ENCODE measurements around the gene NYAP2.

The NYAP2 gene

GRCh38 chr2:225662101-225662500 is 262.6 kb downstream of the NYAP2 start:
- Histone ChIP-seq H3K27me3 (ENCODE audit: low read depth) (no peaks in the 10 kb centered on the region), H3K4me1 (peaks cover 2% of the 10 kb centered on the region), H3K36me3 (replicated peaks) (no peaks in the 10 kb centered on the region), H3K9me3 (no peaks in the 10 kb centered on the region), H3K4me3 (no peak overlapping the region)
- in situ Hi-C loops (cut with MboI; ENCODE audit: low sequenced_read_pairs): loop anchor here (10.0 to 25.0 kb wide), 3 partner anchors 550 to 1323 kb away; partner anchors contain the start of gene IRS1
- DNase-seq (ENCODE audit: low spot score in 2 of 2): no peak

- Histone ChIP-seq H3K9me3 (no peaks in the 10 kb centered on the region), H3K4me3 (no peak overlapping the region), H3K27me3 (ENCODE audit: low read depth) (no peaks in the 10 kb centered on the region), H3K36me3 (replicated peaks) (no peaks in the 10 kb centered on the region), H3K4me1 (peaks cover 10% of the 10 kb centered on the region)
- peak in 1 of 2 experiments; percentile 41 for DNase-seq (ENCODE audit: low spot score in 2 of 2)
- in situ Hi-C loops (cut with MboI; ENCODE audit: low sequenced_read_pairs): loop anchor here (10.0 to 25.0 kb wide), 3 partner anchors 555 to 1317 kb away; partner anchors contain the start of gene IRS1
These were observed 267.9 kb downstream of the NYAP2 start for GRCh38 chr2:225667445-225667844.

- DNase-seq (ENCODE audit: low spot score in 2 of 2): peak; percentile 37 to 50
- Histone ChIP-seq H3K36me3 (replicated peaks) (no peaks in the 10 kb centered on the region), H3K4me1 (peaks cover 10% of the 10 kb centered on the region), H3K4me3 (no peak overlapping the region), H3K9me3 (no peaks in the 10 kb centered on the region), H3K27me3 (ENCODE audit: low read depth) (no peaks in the 10 kb centered on the region)
- in situ Hi-C loops (cut with MboI; ENCODE audit: low sequenced_read_pairs): loop anchor here (10.0 to 25.0 kb wide), 3 partner anchors 556 to 1316 kb away; partner anchors contain the start of gene IRS1
These were observed 269.2 kb downstream of the NYAP2 start for GRCh38 chr2:225668606-225669266.

GRCh38 chr2:225670111-225670974 is 270.8 kb downstream of the NYAP2 start:
- 0 out of 2 replicates have a peak, but pooled peaks cover 4% of the 10 kb centered on the region for H3K27me3 ChIP-seq (ENCODE audit: low read depth)
- H3K4me1 ChIP-seq: peaks cover 10% of the 10 kb centered on the region
- no peaks in the 10 kb centered on the region for H3K9me3 ChIP-seq
- in situ Hi-C loops (cut with MboI; ENCODE audit: low sequenced_read_pairs): loop anchor here (25.0 kb wide), 2 partner anchors 558 to 1117 kb away; partner anchors contain the start of gene IRS1
- no peak overlapping the region for H3K4me3 ChIP-seq
- DNase-seq (ENCODE audit: low spot score in 2 of 2): peak in 1 of 2 experiments; percentile 8
- H3K36me3 ChIP-seq (replicated peaks): no peaks in the 10 kb centered on the region

GRCh38 chr2:225678792-225679191 is 279.3 kb downstream of the NYAP2 start:
- H3K4me3 ChIP-seq: no peak overlapping the region
- 0 out of 2 replicates have a peak, but pooled peaks cover 7% of the 10 kb centered on the region for H3K27me3 ChIP-seq (ENCODE audit: low read depth)
- no peak for DNase-seq (ENCODE audit: low spot score in 2 of 2)
- no peaks in the 10 kb centered on the region for H3K4me1 ChIP-seq
- no peaks in the 10 kb centered on the region for H3K9me3 ChIP-seq
- in situ Hi-C loops (cut with MboI; ENCODE audit: low sequenced_read_pairs): no loop called here
- no peaks in the 10 kb centered on the region for H3K36me3 ChIP-seq (replicated peaks)

- no peak for DNase-seq (ENCODE audit: low spot score in 2 of 2)
- H3K36me3 ChIP-seq (replicated peaks): no peaks in the 10 kb centered on the region
- H3K9me3 ChIP-seq: no peaks in the 10 kb centered on the region
- in situ Hi-C loops (cut with MboI; ENCODE audit: low sequenced_read_pairs): no loop called here
- 0 out of 2 replicates have a peak, but pooled peaks cover 3% of the 10 kb centered on the region for H3K27me3 ChIP-seq (ENCODE audit: low read depth)
- no peak overlapping the region for H3K4me3 ChIP-seq
- no peaks in the 10 kb centered on the region for H3K4me1 ChIP-seq
These were observed 283.7 kb downstream of the NYAP2 start for GRCh38 chr2:225683258-225683657.

GRCh38 chr2:225690153-225690552 is 290.6 kb downstream of the NYAP2 start:
- in situ Hi-C loops (cut with MboI; ENCODE audit: low sequenced_read_pairs): no loop called here
- Histone ChIP-seq H3K4me1 (no peaks in the 10 kb centered on the region), H3K36me3 (replicated peaks) (no peaks in the 10 kb centered on the region), H3K9me3 (no peaks in the 10 kb centered on the region), H3K27me3 (ENCODE audit: low read depth) (no peaks in the 10 kb centered on the region), H3K4me3 (no peak overlapping the region)
- DNase-seq (ENCODE audit: low spot score in 2 of 2): no peak

GRCh38 chr2:225691711-225692110 is 292.2 kb downstream of the NYAP2 start:
- DNase-seq (ENCODE audit: low spot score in 2 of 2): no peak
- Histone ChIP-seq H3K36me3 (replicated peaks) (no peaks in the 10 kb centered on the region), H3K4me3 (no peak overlapping the region), H3K4me1 (no peaks in the 10 kb centered on the region), H3K9me3 (no peaks in the 10 kb centered on the region), H3K27me3 (ENCODE audit: low read depth) (no peaks in the 10 kb centered on the region)
- in situ Hi-C loops (cut with MboI; ENCODE audit: low sequenced_read_pairs): no loop called here

- H3K36me3 ChIP-seq (replicated peaks): no peaks in the 10 kb centered on the region
- H3K27me3 ChIP-seq (ENCODE audit: low read depth): no peaks in the 10 kb centered on the region
- DNase-seq (ENCODE audit: low spot score in 2 of 2): no peak
- no peak overlapping the region for H3K4me3 ChIP-seq
- in situ Hi-C loops (cut with MboI; ENCODE audit: low sequenced_read_pairs): no loop called here
- no peaks in the 10 kb centered on the region for H3K4me1 ChIP-seq
- no peaks in the 10 kb centered on the region for H3K9me3 ChIP-seq
These were observed 293.7 kb downstream of the NYAP2 start for GRCh38 chr2:225693259-225693658.

GRCh38 chr2:225694664-225695063 is 295.2 kb downstream of the NYAP2 start:
- Histone ChIP-seq H3K36me3 (replicated peaks) (no peaks in the 10 kb centered on the region), H3K27me3 (ENCODE audit: low read depth) (no peaks in the 10 kb centered on the region), H3K4me3 (no peak overlapping the region), H3K9me3 (no peaks in the 10 kb centered on the region), H3K4me1 (no peaks in the 10 kb centered on the region)
- in situ Hi-C loops (cut with MboI; ENCODE audit: low sequenced_read_pairs): no loop called here
- DNase-seq (ENCODE audit: low spot score in 2 of 2): no peak

- no peaks in the 10 kb centered on the region for H3K36me3 ChIP-seq (replicated peaks)
- H3K4me1 ChIP-seq: no peaks in the 10 kb centered on the region
- no peak overlapping the region for H3K4me3 ChIP-seq
- H3K27me3 ChIP-seq (ENCODE audit: low read depth): no peaks in the 10 kb centered on the region
- in situ Hi-C loops (cut with MboI; ENCODE audit: low sequenced_read_pairs): no loop called here
- no peak for DNase-seq (ENCODE audit: low spot score in 2 of 2)
- H3K9me3 ChIP-seq: no peaks in the 10 kb centered on the region
These were observed 298.4 kb downstream of the NYAP2 start for GRCh38 chr2:225697936-225698335.
